Stimulated activated CD4-positive, alpha-beta T cell treated with anti-CD3 and anti-CD28 coated beads, Interleukin-2, amount 100 ng/mL, for 4 hours (primary cell): ENCODE data around the gene CCM2.

Experiments used
- DNase-seq: peaks from one replicate; pipeline ENCODE4 v3.0.0-alpha.2; 2020; ENCODE audit warnings: low read depth

The CCM2 gene

DNA sequence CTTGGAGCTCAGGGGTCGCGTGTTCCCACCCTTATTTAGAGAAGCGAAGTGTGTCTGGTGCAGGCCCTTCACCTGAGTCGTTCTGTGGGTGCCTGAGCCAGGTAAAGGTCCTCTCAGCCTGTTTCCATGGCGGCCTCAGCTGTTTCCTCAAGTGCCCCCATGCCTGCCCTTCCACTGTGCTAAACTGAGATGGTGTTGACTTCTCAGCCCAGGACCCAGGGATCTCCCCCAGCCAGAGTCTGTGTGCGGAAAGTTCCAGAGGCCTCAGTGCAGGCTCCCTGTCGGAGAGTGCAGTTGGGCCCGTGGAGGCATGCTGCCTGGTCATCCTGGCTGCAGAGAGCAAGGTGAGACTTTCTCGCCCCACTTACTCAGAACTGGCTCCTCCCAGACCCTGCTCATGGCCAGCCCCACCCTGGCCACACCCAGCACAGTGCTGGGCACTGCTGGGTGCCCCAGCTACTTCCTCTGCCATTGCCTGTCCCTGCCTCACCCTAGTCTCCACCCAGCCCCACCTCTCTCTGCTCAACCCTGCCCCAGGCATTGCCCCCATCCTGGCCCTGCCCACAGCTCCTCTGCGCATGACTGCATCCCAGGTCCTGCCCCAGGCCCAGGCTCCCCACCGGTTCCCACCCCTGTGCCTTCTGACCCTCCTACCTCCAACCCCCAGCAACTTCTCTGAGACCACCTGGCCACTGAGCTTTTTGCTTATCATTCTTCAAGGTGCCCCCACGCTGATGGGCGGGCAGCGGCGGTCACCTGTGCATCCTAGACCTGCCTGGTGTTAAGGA lies 68.4 kb downstream of the CCM2 start:
- DNase-seq: no peak

GRCh38 chr7:45069444-45070253 lies 69.6 kb downstream of the CCM2 start:
- DNase-seq: no peak

GRCh38 chr7:45070254-45070642 lies 70.2 kb downstream of the CCM2 start:
- no peak for DNase-seq

GRCh38 chr7:45071528-45071927 lies 71.5 kb downstream of the CCM2 start:
- no peak for DNase-seq

DNA sequence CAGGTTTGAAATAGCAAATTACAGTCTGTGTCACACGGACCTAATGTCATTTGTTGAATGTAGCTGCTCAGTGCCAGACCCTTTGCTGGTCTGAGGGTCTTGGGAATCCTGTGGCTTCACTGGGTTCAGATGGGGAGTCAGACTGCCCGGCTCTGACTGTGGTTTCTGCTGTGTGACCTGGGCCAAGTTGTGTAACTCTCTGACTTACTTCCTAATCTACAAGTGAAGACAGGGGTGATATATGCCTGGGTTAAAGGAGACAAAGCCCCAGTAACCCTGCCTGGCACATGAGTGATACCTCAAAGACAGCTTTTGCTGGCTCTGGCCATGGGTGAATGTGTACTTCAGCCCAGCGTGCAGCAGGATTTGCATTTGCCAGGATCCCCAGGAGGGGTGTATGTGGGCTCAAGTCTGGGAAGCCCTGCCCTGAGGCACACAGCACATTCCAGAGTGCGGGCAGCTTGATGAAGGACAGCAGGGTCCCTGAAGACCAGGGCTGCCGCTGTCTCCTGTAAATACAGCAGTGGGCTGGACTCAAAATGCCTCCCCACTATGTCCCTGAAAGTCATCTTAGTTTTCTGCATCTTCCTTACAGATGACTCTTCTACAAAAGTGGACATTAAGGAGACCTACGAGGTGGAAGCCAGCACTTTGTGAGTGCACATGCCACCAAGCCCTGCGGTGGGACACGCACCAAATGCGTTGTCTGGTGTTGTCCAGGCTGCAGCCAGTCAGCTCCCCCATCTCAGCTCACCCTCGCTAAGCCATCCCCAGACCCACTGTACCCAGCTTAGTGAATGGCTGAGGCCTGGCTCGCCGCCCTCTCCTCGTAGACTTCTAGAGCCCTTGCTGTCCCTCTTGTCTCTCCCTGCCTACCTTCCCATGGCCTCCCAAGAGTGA lies 72.4 kb downstream of the CCM2 start:
- no peak for DNase-seq

DNA sequence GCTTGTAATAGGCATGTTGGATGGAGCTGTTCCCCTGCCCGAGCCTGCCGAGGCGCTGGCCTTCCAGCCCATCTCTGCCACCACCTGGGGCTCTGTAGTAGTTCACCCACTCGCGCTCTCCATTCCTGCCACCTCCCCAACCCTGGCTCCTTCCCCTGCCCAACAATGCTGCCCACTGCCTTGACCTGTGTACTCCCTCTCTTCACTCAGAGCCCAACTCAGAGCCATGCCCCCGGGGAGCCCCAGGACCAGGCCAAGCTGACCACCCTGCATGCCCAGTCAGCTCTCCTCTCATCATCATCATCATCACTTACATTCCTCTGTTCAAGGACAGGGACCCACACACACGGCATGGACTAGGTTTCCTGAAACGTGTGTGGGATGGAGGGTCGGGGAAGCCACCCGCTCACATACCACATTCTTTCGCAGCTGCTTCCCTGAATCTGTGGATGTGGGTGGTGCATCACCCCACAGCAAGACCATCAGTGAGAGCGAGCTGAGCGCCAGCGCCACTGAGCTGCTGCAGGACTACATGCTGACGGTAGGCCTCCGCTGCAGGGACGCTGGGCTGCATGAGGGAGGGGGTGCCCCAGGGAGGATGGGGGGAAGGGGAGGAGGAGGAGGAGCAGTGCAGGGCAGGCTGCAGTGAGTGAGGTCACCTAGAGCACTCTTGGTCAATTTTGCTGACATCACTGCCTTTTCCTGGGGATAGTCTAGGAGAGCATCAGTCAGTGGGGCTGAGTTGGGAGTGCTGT lies 73.2 kb downstream of the CCM2 start:
- no peak for DNase-seq

DNA sequence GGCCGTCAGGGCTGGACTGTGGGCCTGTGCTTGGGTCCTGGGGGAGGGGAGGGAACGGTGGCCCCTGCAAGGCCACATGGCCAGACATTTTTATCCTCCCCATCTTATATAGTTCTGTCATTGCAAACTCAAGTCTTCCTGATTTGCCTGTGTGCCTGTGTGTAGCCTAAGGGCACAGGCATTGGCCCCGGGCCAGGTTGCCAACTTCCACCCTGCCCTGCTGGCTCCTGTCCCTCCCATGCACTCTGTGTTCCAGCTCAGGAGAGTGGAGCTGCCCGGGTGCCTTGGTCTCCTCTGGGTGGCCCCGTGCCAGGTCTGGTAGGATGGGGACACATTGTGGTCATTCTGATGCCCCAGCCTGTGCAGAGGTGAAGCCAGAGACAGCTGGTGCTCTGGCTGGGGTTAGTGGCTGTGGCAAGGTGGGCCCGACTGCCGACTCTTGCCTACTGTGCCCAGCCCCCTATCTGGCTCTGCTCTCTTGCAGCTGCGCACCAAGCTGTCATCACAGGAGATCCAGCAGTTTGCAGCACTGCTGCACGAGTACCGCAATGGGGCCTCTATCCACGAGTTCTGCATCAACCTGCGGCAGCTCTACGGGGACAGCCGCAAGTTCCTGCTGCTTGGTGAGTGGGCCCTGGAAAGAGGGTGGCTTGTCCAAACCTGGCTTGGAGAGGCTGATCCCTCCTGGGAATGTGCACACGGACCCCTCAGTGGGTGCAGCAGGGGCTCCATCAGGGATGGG lies 74.0 kb downstream of the CCM2 start:
- DNase-seq: no peak

DNA sequence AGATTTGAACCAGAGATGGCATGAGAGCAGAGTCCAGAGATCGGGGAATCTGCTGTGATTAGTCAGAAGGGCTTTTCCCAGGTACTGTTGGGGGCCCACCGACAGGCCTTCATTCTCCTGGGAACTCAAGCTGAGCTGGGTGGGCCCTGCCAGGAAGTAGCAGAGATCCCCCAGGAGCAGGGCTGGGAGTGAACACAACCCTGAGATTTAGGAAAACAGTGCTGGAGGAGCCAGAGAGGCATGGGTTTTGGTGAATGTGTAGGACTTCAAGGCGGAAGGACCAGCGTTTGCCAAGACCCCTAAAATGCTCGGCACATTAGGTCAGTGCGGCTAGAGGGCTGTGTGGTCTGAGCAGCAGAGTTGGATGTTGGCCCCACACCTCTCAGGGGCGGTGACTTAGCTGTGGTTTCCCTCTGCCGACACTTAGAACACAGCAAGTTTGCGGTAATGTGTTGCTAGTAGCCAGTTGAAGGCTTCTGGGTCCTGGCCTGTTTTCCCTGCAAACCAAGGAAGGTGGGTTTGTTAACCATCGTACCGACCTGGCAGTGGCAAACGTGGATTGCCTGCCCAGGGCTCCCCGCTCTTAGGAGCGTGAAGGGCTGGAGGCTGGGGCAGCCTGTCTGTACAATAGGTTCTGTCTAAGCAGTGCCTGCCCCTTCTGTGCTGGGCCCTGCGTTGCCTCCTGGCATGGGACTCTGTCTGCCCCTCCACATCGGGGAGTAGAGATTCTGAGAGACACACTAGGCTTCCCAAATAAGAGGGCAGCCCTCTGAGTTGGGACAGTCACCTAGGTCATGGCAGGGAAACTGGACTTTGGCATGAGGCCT lies 74.7 kb downstream of the CCM2 start:
- no peak for DNase-seq

- no peak for DNase-seq
Observed at GRCh38 chr7:45075355-45075644, 75.3 kb downstream of the CCM2 start.

DNA sequence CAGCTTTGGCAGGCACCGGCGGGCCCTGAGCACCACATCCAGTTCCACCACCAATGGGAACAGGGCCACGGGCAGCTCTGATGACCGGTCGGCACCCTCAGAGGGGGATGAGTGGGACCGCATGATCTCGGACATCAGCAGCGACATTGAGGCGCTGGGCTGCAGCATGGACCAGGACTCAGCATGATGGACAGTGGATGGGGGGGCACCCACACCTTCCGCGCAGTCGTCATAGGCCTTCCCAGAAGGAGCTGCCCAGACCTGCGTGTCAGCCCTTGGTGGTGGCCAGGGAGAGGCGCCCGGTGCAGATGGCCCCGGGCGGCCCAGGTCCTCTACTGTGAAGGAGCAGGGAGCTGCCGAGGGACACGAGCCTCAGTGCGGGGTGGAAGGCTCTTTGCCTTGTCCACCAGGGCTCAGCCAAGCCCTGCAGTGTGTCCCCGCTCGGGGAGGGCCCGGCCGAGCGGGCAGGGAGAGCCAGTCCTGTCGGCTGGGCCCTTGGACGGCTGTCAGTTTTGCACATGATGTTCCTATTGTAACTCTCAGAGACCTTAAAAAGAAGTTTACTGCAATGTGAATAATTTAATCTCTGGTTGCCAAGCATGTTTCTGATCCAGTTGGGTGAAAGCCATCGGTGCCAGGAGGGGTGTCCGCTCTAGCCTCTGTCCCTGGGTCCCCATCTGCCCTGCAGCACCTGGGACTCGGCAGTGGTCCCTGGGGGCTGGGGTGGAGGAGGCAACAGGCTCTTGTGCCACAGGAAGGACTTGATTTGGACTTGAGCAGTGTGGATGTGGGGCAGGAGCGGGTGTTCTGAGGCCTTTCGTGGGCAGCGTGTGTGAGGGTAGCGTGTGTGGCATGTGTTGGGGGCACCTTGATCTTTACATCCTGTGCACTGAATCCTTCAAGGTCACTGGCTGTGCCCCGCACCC lies 76.1 kb downstream of the CCM2 start:
- no peak for DNase-seq

DNA sequence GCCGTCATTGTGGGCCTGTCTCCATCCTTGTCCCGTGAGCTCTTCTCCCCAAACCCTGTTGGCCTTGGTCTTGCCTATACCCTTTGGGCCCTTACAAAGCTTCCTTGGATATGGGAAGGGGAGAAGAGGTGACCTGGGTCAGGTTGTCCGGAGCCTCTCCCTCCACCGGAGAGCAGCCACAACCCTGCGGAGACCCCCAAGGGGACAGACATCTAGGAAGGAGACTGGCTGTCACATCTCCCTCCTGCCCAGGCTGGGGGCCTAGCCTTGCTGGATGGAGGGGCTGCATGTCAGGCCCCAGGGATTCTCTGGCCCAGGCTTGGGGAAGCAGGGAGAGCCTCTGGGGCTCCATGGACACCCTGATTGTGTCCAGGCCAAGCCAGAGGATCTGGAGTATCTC lies 76.9 kb downstream of the CCM2 start:
- no peak for DNase-seq

GRCh38 chr7:45077579-45077978 lies 77.6 kb downstream of the CCM2 start:
- DNase-seq: no peak

GRCh38 chr7:45078125-45078681 lies 78.2 kb downstream of the CCM2 start:
- DNase-seq: no peak

DNA sequence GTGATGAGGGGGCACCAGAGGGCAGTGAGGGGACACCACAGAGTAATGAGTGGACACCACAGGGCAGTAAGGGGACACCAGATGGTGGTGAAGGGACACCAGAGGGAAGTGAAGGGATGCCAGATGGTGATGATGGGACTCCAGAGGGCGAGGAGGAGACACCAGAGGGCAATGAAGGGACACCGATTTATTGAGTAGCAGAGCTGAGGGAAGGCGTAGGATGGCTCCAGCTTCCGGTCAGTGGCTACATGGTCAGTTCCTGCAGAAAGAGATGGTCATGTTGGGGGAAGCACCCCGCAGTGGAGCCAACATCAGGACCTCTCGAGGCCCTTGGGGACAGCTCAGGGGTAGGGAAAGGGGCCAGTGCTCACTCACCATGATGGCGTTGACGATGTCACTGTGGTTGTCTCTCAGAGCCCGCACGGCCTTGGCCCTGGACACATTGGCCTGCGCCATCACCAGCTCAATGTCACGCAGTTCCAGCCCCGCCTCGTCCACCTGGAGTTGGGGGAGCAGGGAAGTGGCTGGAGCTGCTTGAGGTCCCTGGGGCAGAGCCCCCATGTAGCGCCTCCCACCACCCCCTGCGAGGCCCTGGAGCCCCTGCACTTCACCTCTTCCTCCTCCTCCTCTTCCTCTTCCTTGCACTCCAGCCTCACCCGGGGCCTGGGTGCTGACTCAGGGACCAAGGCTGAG lies 80.4 kb downstream of the CCM2 start:
- no peak for DNase-seq

- no peak for DNase-seq
Observed at GRCh38 chr7:45080958-45081669, 81.1 kb downstream of the CCM2 start.

GRCh38 chr7:45081670-45081974 lies 81.6 kb downstream of the CCM2 start:
- DNase-seq: no peak

DNA sequence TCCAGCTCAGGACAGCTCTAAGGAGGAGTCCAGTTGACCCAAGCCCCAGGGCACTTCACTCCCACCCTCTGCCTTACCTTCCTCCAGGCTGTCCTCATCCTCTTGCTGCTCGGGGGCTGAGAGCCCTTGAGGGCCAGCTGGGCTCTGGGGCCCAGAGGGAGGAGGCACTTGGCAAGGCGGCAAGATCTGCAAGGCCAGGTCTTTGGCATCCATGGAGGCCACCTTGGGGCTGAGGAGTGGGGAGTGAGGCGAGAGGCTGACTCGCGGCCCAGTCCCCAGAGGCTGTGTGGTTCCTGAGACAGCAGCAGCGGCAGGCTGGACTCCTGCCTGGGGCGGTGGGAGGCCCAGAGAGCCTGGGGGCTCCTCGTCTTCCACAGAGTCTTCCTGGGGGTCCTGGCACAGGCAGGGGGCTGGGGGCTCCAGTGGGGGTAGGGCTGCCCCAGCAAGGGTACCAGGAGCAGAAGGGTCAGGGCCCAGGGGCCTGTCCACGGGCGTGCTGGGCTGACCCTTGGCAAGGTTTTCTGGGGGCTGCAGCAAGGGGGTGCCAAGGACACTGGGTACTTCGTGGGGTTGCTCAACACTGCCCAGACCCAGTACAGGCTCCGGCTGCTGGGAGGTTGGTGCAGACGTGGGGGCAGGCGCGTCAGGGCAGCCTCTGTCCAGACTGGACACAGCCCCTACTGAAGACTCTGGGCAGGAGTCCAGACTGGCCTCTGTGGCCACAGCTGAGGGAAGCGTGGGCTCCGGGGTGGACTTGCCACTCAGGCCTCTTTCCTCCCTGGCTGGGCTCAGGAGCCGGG lies 82.2 kb downstream of the CCM2 start:
- DNase-seq: no peak
